Neural cell (in vitro differentiated cells): ENCODE results near the gene PHACTR1. TPM values are rescaled to one million over a fixed set of nuclear protein-coding genes. Genes with fewer than 3 reads are reported as not detected.

Source experiments
- H2AFZ ChIP-seq: fragments of 200-600, 300-800 bp; sonication (generic), shearing (Covaris generic); 2 replicates; pipeline ENCODE4 v1.6.0; 2014; ENCODE audit warnings: low read depth, mild to moderate bottlenecking, antibody characterized with exemption, low read length, moderate library complexity
- H3F3A ChIP-seq: fragments of 200-600 bp; shearing (Covaris generic); 2 replicates; pipeline ENCODE4 v1.6.1; 2016; ENCODE audit warnings: mild to moderate bottlenecking, moderate library complexity, mixed read lengths, antibody characterized with exemption, low read length; ENCODE audit not compliant: insufficient read depth, poor library complexity, severe bottlenecking
- H3K27ac ChIP-seq: fragments of 200-600, 300-800 bp; sonication (generic), shearing (Covaris generic); 2 replicates; pipeline ENCODE4 v1.5.1; 2014; ENCODE audit warnings: mild to moderate bottlenecking, low read length, moderate library complexity
- H3K27me3 ChIP-seq: fragments of 300-800, 200-600 bp; sonication (generic), shearing (Covaris generic); 2 replicates; pipeline ENCODE4 v1.6.0; 2014; ENCODE audit warnings: mild to moderate bottlenecking, low read depth, low read length, moderate library complexity; ENCODE audit not compliant: insufficient read depth
- H3K36me3 ChIP-seq: fragments of 300-800, 200-600 bp; sonication (generic), shearing (Covaris generic); 2 replicates; pipeline ENCODE4 v1.5.1; 2014; ENCODE audit warnings: mild to moderate bottlenecking, antibody characterized with exemption, low read length, moderate library complexity; ENCODE audit not compliant: insufficient read depth
- H3K4me2 ChIP-seq: fragments of 300-800, 200-600 bp; sonication (generic), shearing (Covaris generic); 2 replicates; pipeline ENCODE4 v1.6.0; 2014; ENCODE audit warnings: mild to moderate bottlenecking, low read length
- H3K4me3 ChIP-seq: fragments of 300-800, 200-600 bp; sonication (generic), shearing (Covaris generic); 2 replicates; pipeline ENCODE4 v1.5.1; 2014; ENCODE audit warnings: mild to moderate bottlenecking, low read length, moderate library complexity
- H3K79me2 ChIP-seq: fragments of 200-600 bp; shearing (Covaris generic); replicated peaks from 2 replicates; pipeline ENCODE4 v1.6.0; 2014; ENCODE audit warnings: mild to moderate bottlenecking, low read length, moderate library complexity; ENCODE audit not compliant: insufficient read depth
- H3K9ac ChIP-seq: fragments of 300-800, 200-600 bp; sonication (generic), shearing (Covaris generic); 2 replicates; pipeline ENCODE4 v1.6.1; 2016; ENCODE audit warnings: mild to moderate bottlenecking, low read length, mixed read lengths
- H3K9me2 ChIP-seq: fragments of 200-600 bp; shearing (Covaris generic); 2 replicates; pipeline ENCODE4 v1.6.1; 2016; ENCODE audit warnings: mild to moderate bottlenecking, low read length, mixed read lengths; ENCODE audit not compliant: insufficient read depth
- H3K9me3 ChIP-seq: fragments of 200-600, 300-800 bp; sonication (generic), shearing (Covaris generic); 2 replicates; pipeline ENCODE4 v1.6.1; 2016; ENCODE audit warnings: mild to moderate bottlenecking, mixed run types, low read length, moderate library complexity, mixed read lengths
- H4K20me1 ChIP-seq: fragments of 200-600 bp; shearing (Covaris generic); 2 replicates; pipeline ENCODE4 v1.6.1; 2016; ENCODE audit warnings: mild to moderate bottlenecking, mixed run types; ENCODE audit not compliant: insufficient read depth
- EP300 ChIP-seq: fragments of 450-650 bp; conservative IDR thresholded peaks from 2 replicates; pipeline ENCODE4 v1.6.1; 2014; ENCODE audit warnings: antibody characterized with exemption, mild to moderate bottlenecking, moderate library complexity; ENCODE audit not compliant: poor library complexity, severe bottlenecking
- EZH2 ChIP-seq: fragments of 200-600, 300-800 bp; shearing (Covaris generic), sonication (generic); IDR thresholded peaks from 2 replicates; pipeline ENCODE4 v1.6.1; 2014; ENCODE audit warnings: antibody characterized with exemption, low read length, borderline replicate concordance, mild to moderate bottlenecking; ENCODE audit not compliant: insufficient read depth, poor library complexity, severe bottlenecking
- MXI1 ChIP-seq: fragments of 450-650 bp; conservative IDR thresholded peaks from 2 replicates; pipeline ENCODE4 v1.6.1; 2014; ENCODE audit warnings: antibody characterized with exemption, mild to moderate bottlenecking; ENCODE audit not compliant: poor library complexity, severe bottlenecking
- POLR2AphosphoS5 ChIP-seq: IDR thresholded peaks from 2 replicates; pipeline ENCODE4 v1.6.1; 2012
- RAD21 ChIP-seq: fragments of 450-650 bp; conservative IDR thresholded peaks from 2 replicates; pipeline ENCODE4 v1.6.1; 2014; ENCODE audit warnings: antibody characterized with exemption, mild to moderate bottlenecking, moderate library complexity
- SMC3 ChIP-seq: fragments of 450-650 bp; conservative IDR thresholded peaks from 2 replicates; pipeline ENCODE4 v1.6.1; 2014; ENCODE audit warnings: antibody characterized with exemption, mild to moderate bottlenecking, moderate library complexity; ENCODE audit not compliant: poor library complexity
- TAF1 ChIP-seq: IDR thresholded peaks from 2 replicates; pipeline ENCODE4 v1.6.1; 2012; ENCODE audit warnings: low read depth
- polyA plus RNA-seq: library from polyadenylated mRNA; depleted of rRNA; stranded (reverse); fragments of >200 nt; gene quantifications from 2 replicates; pipeline ENCODE4 v1.2.3, GENCODE V29; 2014
- TF ChIP-seq, protein P1 (sequence below): fragments of 450-650 bp; IDR thresholded peaks from 2 replicates; pipeline ENCODE4 v1.5.1; 2014; ENCODE audit warnings: antibody characterized with exemption, mild to moderate bottlenecking, moderate library complexity; ENCODE audit not compliant: poor library complexity, severe bottlenecking
- TF ChIP-seq, protein P2 (sequence below): IDR thresholded peaks from 2 replicates; pipeline ENCODE4 v1.6.1; 2012; ENCODE audit warnings: borderline replicate concordance

Gene PHACTR1
- polyA plus RNA-seq, 1 donor from 2014 or later: 7.8 TPM

DNA sequence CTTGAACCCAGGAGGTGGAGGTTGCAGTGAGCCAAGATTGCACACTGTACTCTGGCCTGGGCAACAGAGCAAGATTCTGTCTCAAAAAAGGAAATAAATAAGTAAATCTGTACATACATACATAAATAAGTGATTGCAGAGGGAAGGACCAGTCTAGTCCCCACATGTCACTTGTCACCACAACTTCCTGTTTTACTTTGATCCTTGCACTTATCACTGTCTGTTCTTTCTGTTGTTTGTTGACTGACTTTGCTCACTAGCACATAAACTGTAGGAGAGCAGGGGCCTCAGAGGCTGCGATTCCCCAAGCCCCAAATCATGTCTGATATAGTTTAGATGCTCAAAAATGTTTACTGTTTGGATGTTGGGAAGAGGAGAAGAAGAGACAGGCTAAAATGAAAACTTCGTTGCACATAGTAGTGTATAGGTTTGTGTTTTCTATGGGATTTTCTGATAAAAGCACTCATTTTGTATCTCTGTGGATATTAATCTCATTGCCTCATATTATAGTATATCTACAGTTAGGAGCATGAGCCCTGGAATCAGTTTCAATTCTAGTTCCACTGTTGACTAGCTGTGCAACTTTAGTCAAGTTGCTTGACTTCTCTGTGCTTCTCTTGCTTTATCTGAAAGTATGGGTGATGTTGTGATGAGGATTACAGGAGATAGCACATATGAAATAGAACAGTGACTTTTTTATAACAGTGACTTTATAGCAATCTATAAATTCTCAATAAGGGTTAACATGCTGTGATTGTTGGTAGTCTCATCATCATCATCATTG is 446.8 kb downstream of the PHACTR1 start:
- Histone ChIP-seq H3K4me3 (no peak overlapping the region), H3K9me2 (no peaks in the 10 kb centered on the region), H2AFZ (no peak overlapping the region), H3K9ac (no peak overlapping the region), H3K4me2 (no peak overlapping the region), H3K27ac (no peak overlapping the region), H4K20me1 (no peaks in the 10 kb centered on the region), H3K36me3 (no peaks in the 10 kb centered on the region), H3K79me2 (no peaks in the 10 kb centered on the region), H3K9me3 (no peaks in the 10 kb centered on the region), H3F3A (no peaks in the 10 kb centered on the region), H3K27me3 (no peaks in the 10 kb centered on the region)
- TF ChIP-seq POLR2AphosphoS5 (no peak), EZH2 (no peak), MXI1 (no peak), TAF1 (no peak)

DNA sequence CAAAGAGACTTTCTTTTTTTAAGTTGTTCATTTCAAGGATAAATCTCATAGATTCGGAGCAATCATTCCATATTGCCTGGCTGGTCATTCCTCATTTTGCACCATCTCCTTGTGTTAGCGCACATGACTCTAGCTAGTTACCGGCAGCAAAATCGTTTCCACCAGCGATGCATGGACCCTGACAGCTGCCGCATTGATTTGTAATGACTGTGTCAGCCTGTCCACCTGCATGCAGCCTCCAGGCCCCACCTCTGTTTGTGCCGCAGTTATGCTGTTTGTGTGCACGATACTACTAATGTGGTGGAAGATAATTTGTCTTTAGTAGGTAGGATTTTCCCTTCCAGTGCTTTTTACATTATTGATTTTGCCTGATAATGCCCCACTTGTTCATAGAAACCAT is 447.7 kb downstream of the PHACTR1 start:
- Histone ChIP-seq H3K9me3 (no peaks in the 10 kb centered on the region), H3K4me2 (no peak overlapping the region), H3K9me2 (no peaks in the 10 kb centered on the region), H3K79me2 (no peaks in the 10 kb centered on the region), H3K36me3 (no peaks in the 10 kb centered on the region), H3K9ac (no peak overlapping the region), H3F3A (no peaks in the 10 kb centered on the region), H4K20me1 (no peaks in the 10 kb centered on the region), H3K27ac (no peak overlapping the region), H2AFZ (no peak overlapping the region), H3K27me3 (no peaks in the 10 kb centered on the region), H3K4me3 (no peak overlapping the region)
- no peak for TF ChIP-seq EP300
- no peak for TF ChIP-seq RAD21
- no peak for TF ChIP-seq EZH2
- TF ChIP-seq MXI1: no peak
- TF ChIP-seq, protein P1, sequence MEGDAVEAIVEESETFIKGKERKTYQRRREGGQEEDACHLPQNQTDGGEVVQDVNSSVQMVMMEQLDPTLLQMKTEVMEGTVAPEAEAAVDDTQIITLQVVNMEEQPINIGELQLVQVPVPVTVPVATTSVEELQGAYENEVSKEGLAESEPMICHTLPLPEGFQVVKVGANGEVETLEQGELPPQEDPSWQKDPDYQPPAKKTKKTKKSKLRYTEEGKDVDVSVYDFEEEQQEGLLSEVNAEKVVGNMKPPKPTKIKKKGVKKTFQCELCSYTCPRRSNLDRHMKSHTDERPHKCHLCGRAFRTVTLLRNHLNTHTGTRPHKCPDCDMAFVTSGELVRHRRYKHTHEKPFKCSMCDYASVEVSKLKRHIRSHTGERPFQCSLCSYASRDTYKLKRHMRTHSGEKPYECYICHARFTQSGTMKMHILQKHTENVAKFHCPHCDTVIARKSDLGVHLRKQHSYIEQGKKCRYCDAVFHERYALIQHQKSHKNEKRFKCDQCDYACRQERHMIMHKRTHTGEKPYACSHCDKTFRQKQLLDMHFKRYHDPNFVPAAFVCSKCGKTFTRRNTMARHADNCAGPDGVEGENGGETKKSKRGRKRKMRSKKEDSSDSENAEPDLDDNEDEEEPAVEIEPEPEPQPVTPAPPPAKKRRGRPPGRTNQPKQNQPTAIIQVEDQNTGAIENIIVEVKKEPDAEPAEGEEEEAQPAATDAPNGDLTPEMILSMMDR: no peak
- TF ChIP-seq TAF1: no peak
- TF ChIP-seq POLR2AphosphoS5: no peak
- TF ChIP-seq, protein P2, sequence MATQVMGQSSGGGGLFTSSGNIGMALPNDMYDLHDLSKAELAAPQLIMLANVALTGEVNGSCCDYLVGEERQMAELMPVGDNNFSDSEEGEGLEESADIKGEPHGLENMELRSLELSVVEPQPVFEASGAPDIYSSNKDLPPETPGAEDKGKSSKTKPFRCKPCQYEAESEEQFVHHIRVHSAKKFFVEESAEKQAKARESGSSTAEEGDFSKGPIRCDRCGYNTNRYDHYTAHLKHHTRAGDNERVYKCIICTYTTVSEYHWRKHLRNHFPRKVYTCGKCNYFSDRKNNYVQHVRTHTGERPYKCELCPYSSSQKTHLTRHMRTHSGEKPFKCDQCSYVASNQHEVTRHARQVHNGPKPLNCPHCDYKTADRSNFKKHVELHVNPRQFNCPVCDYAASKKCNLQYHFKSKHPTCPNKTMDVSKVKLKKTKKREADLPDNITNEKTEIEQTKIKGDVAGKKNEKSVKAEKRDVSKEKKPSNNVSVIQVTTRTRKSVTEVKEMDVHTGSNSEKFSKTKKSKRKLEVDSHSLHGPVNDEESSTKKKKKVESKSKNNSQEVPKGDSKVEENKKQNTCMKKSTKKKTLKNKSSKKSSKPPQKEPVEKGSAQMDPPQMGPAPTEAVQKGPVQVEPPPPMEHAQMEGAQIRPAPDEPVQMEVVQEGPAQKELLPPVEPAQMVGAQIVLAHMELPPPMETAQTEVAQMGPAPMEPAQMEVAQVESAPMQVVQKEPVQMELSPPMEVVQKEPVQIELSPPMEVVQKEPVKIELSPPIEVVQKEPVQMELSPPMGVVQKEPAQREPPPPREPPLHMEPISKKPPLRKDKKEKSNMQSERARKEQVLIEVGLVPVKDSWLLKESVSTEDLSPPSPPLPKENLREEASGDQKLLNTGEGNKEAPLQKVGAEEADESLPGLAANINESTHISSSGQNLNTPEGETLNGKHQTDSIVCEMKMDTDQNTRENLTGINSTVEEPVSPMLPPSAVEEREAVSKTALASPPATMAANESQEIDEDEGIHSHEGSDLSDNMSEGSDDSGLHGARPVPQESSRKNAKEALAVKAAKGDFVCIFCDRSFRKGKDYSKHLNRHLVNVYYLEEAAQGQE: no peak
- no peak for TF ChIP-seq SMC3
